H9 (cell line): ENCODE results near the gene MUS81. TPM values are rescaled to one million over a fixed set of nuclear protein-coding genes. Genes with fewer than 3 reads are reported as not detected.

Experiments
- DNase-seq: peaks from one replicate; pipeline ENCODE4 v3.0.0-alpha.2; 2017
- H2AFZ ChIP-seq: one replicate; pipeline ENCODE4 v1.6.1; 2013; ENCODE audit warnings: mild to moderate bottlenecking, low read length, control low read depth, moderate library complexity
- H2AK5ac ChIP-seq: 2 replicates; pipeline ENCODE4 v1.6.1; 2013; ENCODE audit warnings: low read length, control low read depth, mixed read lengths; ENCODE audit not compliant: insufficient read length
- H2BK120ac ChIP-seq: one replicate; pipeline ENCODE4 v1.6.1; 2013; ENCODE audit warnings: low read depth, mild to moderate bottlenecking, low read length, control low read depth, inconsistent platforms; ENCODE audit not compliant: poor library complexity, severe bottlenecking
- H2BK12ac ChIP-seq: 2 replicates; pipeline ENCODE4 v1.6.1; 2013; ENCODE audit warnings: low read length, control low read depth, mixed read lengths, low read depth; ENCODE audit not compliant: insufficient read length
- H2BK15ac ChIP-seq: 2 replicates; pipeline ENCODE4 v1.6.1; 2013; ENCODE audit warnings: low read depth, low read length, control low read depth
- H2BK20ac ChIP-seq: one replicate; pipeline ENCODE4 v1.6.1; 2013; ENCODE audit warnings: low read depth, mild to moderate bottlenecking, low read length, control low read depth, inconsistent platforms; ENCODE audit not compliant: poor library complexity, severe bottlenecking
- H2BK5ac ChIP-seq: 2 replicates; pipeline ENCODE4 v1.6.1; 2013; ENCODE audit warnings: low read length, control low read depth, mixed read lengths; ENCODE audit not compliant: insufficient read length
- H3K14ac ChIP-seq: 2 replicates; pipeline ENCODE4 v1.6.1; 2013; ENCODE audit warnings: low read length, control low read depth; ENCODE audit not compliant: insufficient read depth
- H3K18ac ChIP-seq: 2 replicates; pipeline ENCODE4 v1.6.1; 2013; ENCODE audit warnings: low read depth, mild to moderate bottlenecking, mixed read lengths, low read length, control low read depth; ENCODE audit not compliant: insufficient read length
- H3K23ac ChIP-seq: 2 replicates; pipeline ENCODE4 v1.6.1; 2013; ENCODE audit warnings: low read length, control low read depth, mixed read lengths, low read depth; ENCODE audit not compliant: insufficient read length
- H3K23me2 ChIP-seq: 2 replicates; pipeline ENCODE4 v1.6.1; 2013; ENCODE audit warnings: low read depth, mild to moderate bottlenecking, mixed read lengths, low read length, control low read depth; ENCODE audit not compliant: insufficient read length, poor library complexity, severe bottlenecking
- H3K27ac ChIP-seq: 2 replicates; pipeline ENCODE4 v1.5.1; 2013; ENCODE audit warnings: low read length, control low read depth, mixed read lengths, low read depth; ENCODE audit not compliant: insufficient read length
- H3K27me3 ChIP-seq: 2 replicates; pipeline ENCODE4 v1.6.1; 2013; ENCODE audit warnings: low read length, control low read depth, inconsistent platforms; ENCODE audit not compliant: insufficient read depth
- H3K4ac ChIP-seq: 2 replicates; pipeline ENCODE4 v1.6.1; 2013; ENCODE audit warnings: low read depth, mild to moderate bottlenecking, control low read depth, inconsistent platforms, low read length, moderate library complexity
- H3K4me1 ChIP-seq: 2 replicates; pipeline ENCODE4 v1.6.1; 2013; ENCODE audit warnings: low read length, control low read depth, inconsistent platforms; ENCODE audit not compliant: insufficient read depth
- H3K4me2 ChIP-seq: 2 replicates; pipeline ENCODE4 v1.6.1; 2013; ENCODE audit warnings: low read length, control low read depth, mixed read lengths; ENCODE audit not compliant: insufficient read length, insufficient read depth
- H3K56ac ChIP-seq: 2 replicates; pipeline ENCODE4 v1.6.1; 2013; ENCODE audit warnings: low read depth, mild to moderate bottlenecking, mixed read lengths, low read length, control low read depth; ENCODE audit not compliant: insufficient read length
- H3K79me1 ChIP-seq: 2 replicates; pipeline ENCODE4 v1.6.1; 2013; ENCODE audit warnings: low read depth, mild to moderate bottlenecking, moderate library complexity, low read length, control low read depth, inconsistent platforms; ENCODE audit not compliant: insufficient read depth, poor library complexity, severe bottlenecking
- H3K79me2 ChIP-seq: 2 replicates; pipeline ENCODE4 v1.6.1; 2013; ENCODE audit warnings: low read length, control low read depth, inconsistent platforms; ENCODE audit not compliant: insufficient read depth
- H3K9ac ChIP-seq: 2 replicates; pipeline ENCODE4 v1.6.1; 2013; ENCODE audit warnings: low read length, control low read depth, mixed read lengths; ENCODE audit not compliant: insufficient read length; ENCODE audit errors: extremely low read depth
- H3K9me3 ChIP-seq: one replicate; pipeline ENCODE4 v1.6.1; 2013; ENCODE audit warnings: low read depth, low read length, inconsistent platforms; ENCODE audit not compliant: control insufficient read depth
- H3T11ph ChIP-seq: one replicate; pipeline ENCODE4 v1.6.1; 2013; ENCODE audit warnings: mild to moderate bottlenecking, low read length, control low read depth, inconsistent platforms
- H4K20me1 ChIP-seq: one replicate; pipeline ENCODE4 v1.6.1; 2013; ENCODE audit not compliant: control insufficient read depth, insufficient read length, insufficient read depth
- H4K5ac ChIP-seq: 2 replicates; pipeline ENCODE4 v1.6.1; 2013; ENCODE audit warnings: low read depth, mild to moderate bottlenecking, mixed read lengths, low read length, control low read depth; ENCODE audit not compliant: insufficient read length
- H4K8ac ChIP-seq: replicated peaks from 2 replicates; pipeline ENCODE4 v1.6.1; 2013; ENCODE audit warnings: low read length, control low read depth, mixed read lengths, low read depth; ENCODE audit not compliant: insufficient read length
- H4K91ac ChIP-seq: 2 replicates; pipeline ENCODE4 v1.6.1; 2013; ENCODE audit warnings: low read depth, mild to moderate bottlenecking, moderate library complexity, mixed read lengths, low read length, control low read depth; ENCODE audit not compliant: insufficient read length
- H3K27ac Mint-ChIP-seq, 3 experiments: 2 replicates in 2 of 3; 3 replicates in 1 of 3; pipeline ENCODE4 v1.8.0; 2020 to 2021; ENCODE audit warnings: mixed read lengths in 3 of 3, mild to moderate bottlenecking in 1 of 3, moderate library complexity in 1 of 3
- H3K27me3 Mint-ChIP-seq: 2 replicates; pipeline ENCODE4 v1.8.0; 2021; ENCODE audit warnings: low read depth, mild to moderate bottlenecking, moderate library complexity, mixed read lengths
- H3K36me3 Mint-ChIP-seq, 3 experiments: 2 replicates in 2 of 3; 3 replicates in 1 of 3; pipeline ENCODE4 v1.8.0; 2020 to 2021; ENCODE audit warnings: low read depth in 3 of 3, mixed read lengths in 3 of 3; ENCODE audit not compliant: insufficient read depth in 1 of 3
- H3K4me1 Mint-ChIP-seq, 2 experiments: 2 replicates each; pipeline ENCODE4 v1.8.0; 2020; ENCODE audit warnings: mixed read lengths in 2 of 2
- H3K4me3 Mint-ChIP-seq, 2 experiments: 2 replicates in 1 of 2; 3 replicates in 1 of 2; pipeline ENCODE4 v1.8.0; 2020 to 2021; ENCODE audit warnings: mild to moderate bottlenecking in 2 of 2, mixed read lengths in 2 of 2, moderate library complexity in 1 of 2
- H3K9me3 Mint-ChIP-seq, 2 experiments: 2 replicates in 1 of 2; 3 replicates in 1 of 2; pipeline ENCODE4 v1.8.0; 2020; ENCODE audit warnings: mild to moderate bottlenecking in 2 of 2, mixed read lengths in 2 of 2, moderate library complexity in 1 of 2
- CTCF ChIP-seq: fragments of 200-600 bp; sonication (generic); conservative IDR thresholded peaks from 3 replicates; pipeline ENCODE4 v1.8.0; 2021; ENCODE audit warnings: antibody characterized with exemption, mild to moderate bottlenecking
- WGBS: extraction: QIAGEN DNeasy Blood & Tissue Kit; methylation state at CpG from one replicate; pipeline ENCODE4 v1.1.7; 2013; ENCODE audit warnings: missing lambda C conversion rate, low lambda C conversion rate, mixed read lengths; ENCODE audit not compliant: insufficient read length; ENCODE audit errors: extremely low coverage; 5-methylcytosine and 5-hydroxymethylcytosine counted together
- total RNA-seq: library from RNA; stranded (reverse); gene quantifications from 2 replicates; pipeline ENCODE4 v1.2.1, GENCODE V29; 2021

Gene MUS81
- total RNA-seq, 1 experiment from 2014 or later = 49.2 TPM

- Mint-ChIP-seq H3K4me3 (no peak overlapping the region), H3K9me3 (no peaks in the 10 kb centered on the region), H3K27ac (no peak overlapping the region)
Observed at GRCh38 chr11:65844231-65844872, 15.9 kb upstream of the MUS81 start.

More at GRCh38 chr11:65844231-65844872, 15.9 kb upstream of the MUS81 start:
- no peak overlapping the region for H2BK15ac ChIP-seq
- no peak overlapping the region for H3T11ph ChIP-seq
- no peak overlapping the region for H2AK5ac ChIP-seq
- H3K9me3 ChIP-seq = no peaks in the 10 kb centered on the region
- H3K56ac ChIP-seq = no peak overlapping the region
- no peak overlapping the region for H3K27ac ChIP-seq
- no peak overlapping the region for H2BK12ac ChIP-seq
- no peak overlapping the region for H3K4me2 ChIP-seq
- no peaks in the 10 kb centered on the region for H4K20me1 ChIP-seq
- H4K5ac ChIP-seq = no peak overlapping the region
- no peak overlapping the region for H3K14ac ChIP-seq
- H3K23me2 ChIP-seq = no peaks in the 10 kb centered on the region
- no peak overlapping the region for H4K91ac ChIP-seq
- no peaks in the 10 kb centered on the region for H3K36me3 Mint-ChIP-seq
- TF ChIP-seq CTCF = no peak
- no CpG with 5 or more reads among the region's 10 CpGs for WGBS
- H3K4me1 Mint-ChIP-seq = peaks cover 3 to 4% of the 10 kb centered on the region in 2 experiments; a peak in 2 of 4 replicates
- no peaks in the 10 kb centered on the region for H3K27me3 ChIP-seq
- no peak overlapping the region for H3K4ac ChIP-seq
- no peaks in the 10 kb centered on the region for H3K4me1 ChIP-seq
- no peaks in the 10 kb centered on the region for H3K79me2 ChIP-seq
- H3K9ac ChIP-seq = no peak overlapping the region
- no peaks in the 10 kb centered on the region for H3K79me1 ChIP-seq
- no peak overlapping the region for H2BK5ac ChIP-seq
- no peak overlapping the region for H2AFZ ChIP-seq
- no peak overlapping the region for H3K18ac ChIP-seq
- no peak for DNase-seq
- H2BK120ac ChIP-seq = no peak overlapping the region
- no peak overlapping the region for H3K23ac ChIP-seq
- H4K8ac ChIP-seq = no peak overlapping the region
- no peak overlapping the region for H2BK20ac ChIP-seq
- H3K27me3 Mint-ChIP-seq = peaks cover 14% of the 10 kb centered on the region
